Measurements from ENCODE around the gene CBY1.

The CBY1 gene

GRCh38 chr22:38713921-38714320 lies 57.5 kb downstream of the CBY1 start:
- peaks cover 56% of the 10 kb centered on the region for H3K36me3 ChIP-seq (ENCODE audit: insufficient read depth, low read length)

GRCh38 chr22:38715176-38715764 lies 58.8 kb downstream of the CBY1 start:
- H3K36me3 ChIP-seq (ENCODE audit: insufficient read depth, low read length), result peaks cover 51% of the 10 kb centered on the region

More at GRCh38 chr22:38713921-38714320, 57.5 kb downstream of the CBY1 start:
- no peak overlapping the region for H3K9ac ChIP-seq (ENCODE audit: low read depth, low read length)
- H3K27me3 ChIP-seq (ENCODE audit: insufficient read depth, low read length), result no peaks in the 10 kb centered on the region
- H3K4me3 ChIP-seq (ENCODE audit: low read length), result no peak overlapping the region
- no peak overlapping the region for H3K27ac ChIP-seq (ENCODE audit: low read depth, low read length)
- 85% methylated on average over 8 of the region's 8 CpGs for WGBS
- H3K9me3 ChIP-seq (ENCODE audit: insufficient read depth, low read depth, low read length), result no peaks in the 10 kb centered on the region
- H3K4me1 ChIP-seq (ENCODE audit: insufficient read depth, low read length), result peaks cover 27% of the 10 kb centered on the region

DNA sequence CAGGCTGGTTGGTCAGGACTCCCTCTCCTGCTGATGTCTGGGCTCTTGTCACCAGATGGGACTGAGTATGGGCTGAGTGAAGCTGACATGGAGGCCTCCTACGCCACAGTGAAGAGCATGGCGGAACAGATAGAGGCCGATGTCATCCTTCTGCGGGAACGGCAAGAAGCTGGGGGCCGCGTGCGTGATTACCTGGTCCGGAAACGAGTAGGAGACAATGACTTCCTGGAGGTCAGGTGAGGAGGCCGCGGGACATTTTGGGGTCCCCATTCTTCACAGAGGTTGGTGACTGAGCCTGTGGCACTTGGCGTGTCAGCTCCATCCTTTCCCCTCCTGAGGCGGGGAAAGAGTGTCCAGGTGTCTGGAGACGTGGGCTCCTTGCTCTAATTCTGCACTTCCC lies 59.4 kb downstream of the CBY1 start:
- H3K9me3 ChIP-seq (ENCODE audit: insufficient read depth, low read depth, low read length), result no peaks in the 10 kb centered on the region
- no peaks in the 10 kb centered on the region for H3K27me3 ChIP-seq (ENCODE audit: insufficient read depth, low read length)
- no peak overlapping the region for H3K9ac ChIP-seq (ENCODE audit: low read depth, low read length)
- peaks cover 22% of the 10 kb centered on the region for H3K4me1 ChIP-seq (ENCODE audit: insufficient read depth, low read length)
- peaks cover 51% of the 10 kb centered on the region for H3K36me3 ChIP-seq (ENCODE audit: insufficient read depth, low read length)
- WGBS, result 93% methylated on average over 15 of the region's 15 CpGs
- H3K27ac ChIP-seq (ENCODE audit: low read depth, low read length), result no peak overlapping the region
- no peak overlapping the region for H3K4me3 ChIP-seq (ENCODE audit: low read length)

More at GRCh38 chr22:38715176-38715764, 58.8 kb downstream of the CBY1 start:
- Histone ChIP-seq H3K4me1 (ENCODE audit: insufficient read depth, low read length) (peaks cover 22% of the 10 kb centered on the region), H3K9me3 (ENCODE audit: insufficient read depth, low read depth, low read length) (no peaks in the 10 kb centered on the region), H3K9ac (ENCODE audit: low read depth, low read length) (no peak overlapping the region), H3K27ac (ENCODE audit: low read depth, low read length) (no peak overlapping the region), H3K4me3 (ENCODE audit: low read length) (no peak overlapping the region), H3K27me3 (ENCODE audit: insufficient read depth, low read length) (no peaks in the 10 kb centered on the region)
- WGBS, result 93% methylated on average over 9 of the region's 9 CpGs

DNA sequence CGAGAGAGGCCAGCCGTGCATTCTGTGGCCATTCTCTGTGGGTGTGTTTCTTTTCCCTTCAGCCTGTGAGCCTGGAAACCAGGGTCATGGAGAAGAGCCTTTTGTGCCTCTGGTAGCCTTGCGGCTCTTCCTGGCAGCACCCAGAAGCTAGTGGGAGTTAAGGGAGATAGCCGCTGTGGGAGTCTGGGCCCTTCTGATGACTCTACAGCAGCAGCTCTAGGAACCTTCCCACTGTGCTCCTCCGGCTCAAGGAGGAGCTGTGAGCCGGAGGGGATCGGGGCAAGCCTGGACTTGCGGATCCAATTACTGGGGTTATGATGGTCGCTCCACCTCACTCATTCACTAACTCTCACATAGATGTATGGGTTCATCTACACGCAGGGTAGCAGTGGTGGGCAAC lies 59.8 kb downstream of the CBY1 start:
- H3K36me3 ChIP-seq (ENCODE audit: insufficient read depth, low read length), result peaks cover 52% of the 10 kb centered on the region
- no peak overlapping the region for H3K9ac ChIP-seq (ENCODE audit: low read depth, low read length)
- peaks cover 22% of the 10 kb centered on the region for H3K4me1 ChIP-seq (ENCODE audit: insufficient read depth, low read length)
- H3K9me3 ChIP-seq (ENCODE audit: insufficient read depth, low read depth, low read length), result no peaks in the 10 kb centered on the region
- no peak overlapping the region for H3K27ac ChIP-seq (ENCODE audit: low read depth, low read length)
- WGBS, result 95% methylated on average over 10 of the region's 10 CpGs
- H3K4me3 ChIP-seq (ENCODE audit: low read length), result no peak overlapping the region
- H3K27me3 ChIP-seq (ENCODE audit: insufficient read depth, low read length), result no peaks in the 10 kb centered on the region

GRCh38 chr22:38716826-38717225 lies 60.4 kb downstream of the CBY1 start:
- Histone ChIP-seq H3K4me1 (ENCODE audit: insufficient read depth, low read length) (peaks cover 22% of the 10 kb centered on the region), H3K27ac (ENCODE audit: low read depth, low read length) (no peak overlapping the region), H3K4me3 (ENCODE audit: low read length) (no peak overlapping the region), H3K36me3 (ENCODE audit: insufficient read depth, low read length) (peaks cover 57% of the 10 kb centered on the region), H3K9me3 (ENCODE audit: insufficient read depth, low read depth, low read length) (no peaks in the 10 kb centered on the region), H3K9ac (ENCODE audit: low read depth, low read length) (no peak overlapping the region), H3K27me3 (ENCODE audit: insufficient read depth, low read length) (no peaks in the 10 kb centered on the region)
- WGBS, result 91% methylated on average over 9 of the region's 9 CpGs

GRCh38 chr22:38717244-38717643 lies 60.8 kb downstream of the CBY1 start:
- Histone ChIP-seq H3K4me1 (ENCODE audit: insufficient read depth, low read length) (peaks cover 19% of the 10 kb centered on the region), H3K27me3 (ENCODE audit: insufficient read depth, low read length) (no peaks in the 10 kb centered on the region), H3K9ac (ENCODE audit: low read depth, low read length) (no peak overlapping the region), H3K4me3 (ENCODE audit: low read length) (no peak overlapping the region), H3K27ac (ENCODE audit: low read depth, low read length) (no peak overlapping the region), H3K9me3 (ENCODE audit: insufficient read depth, low read depth, low read length) (no peaks in the 10 kb centered on the region), H3K36me3 (ENCODE audit: insufficient read depth, low read length) (peaks cover 61% of the 10 kb centered on the region)
- WGBS, result 92% methylated on average over 6 of the region's 6 CpGs

- Histone ChIP-seq H3K9ac (ENCODE audit: low read depth, low read length) (no peak overlapping the region), H3K9me3 (ENCODE audit: insufficient read depth, low read depth, low read length) (no peaks in the 10 kb centered on the region), H3K4me3 (ENCODE audit: low read length) (no peak overlapping the region), H3K27me3 (ENCODE audit: insufficient read depth, low read length) (no peaks in the 10 kb centered on the region), H3K36me3 (ENCODE audit: insufficient read depth, low read length) (peaks cover 73% of the 10 kb centered on the region), H3K4me1 (ENCODE audit: insufficient read depth, low read length) (peaks cover 7% of the 10 kb centered on the region; the same call in 1 of the 2 replicates), H3K27ac (ENCODE audit: low read depth, low read length) (no peak overlapping the region)
- WGBS, result 68% methylated on average over 6 of the region's 6 CpGs
Measured at GRCh38 chr22:38718414-38718813, 62.0 kb downstream of the CBY1 start.

GRCh38 chr22:38719196-38719595 lies 62.8 kb downstream of the CBY1 start:
- Histone ChIP-seq H3K27ac (ENCODE audit: low read depth, low read length) (no peak overlapping the region), H3K9me3 (ENCODE audit: insufficient read depth, low read depth, low read length) (no peaks in the 10 kb centered on the region), H3K4me3 (ENCODE audit: low read length) (no peak overlapping the region), H3K36me3 (ENCODE audit: insufficient read depth, low read length) (peaks cover 81% of the 10 kb centered on the region), H3K9ac (ENCODE audit: low read depth, low read length) (no peak overlapping the region), H3K27me3 (ENCODE audit: insufficient read depth, low read length) (no peaks in the 10 kb centered on the region), H3K4me1 (ENCODE audit: insufficient read depth, low read length) (peaks cover 3% of the 10 kb centered on the region; the same call in 1 of the 2 replicates)
- 96% methylated on average over 6 of the region's 6 CpGs for WGBS

DNA sequence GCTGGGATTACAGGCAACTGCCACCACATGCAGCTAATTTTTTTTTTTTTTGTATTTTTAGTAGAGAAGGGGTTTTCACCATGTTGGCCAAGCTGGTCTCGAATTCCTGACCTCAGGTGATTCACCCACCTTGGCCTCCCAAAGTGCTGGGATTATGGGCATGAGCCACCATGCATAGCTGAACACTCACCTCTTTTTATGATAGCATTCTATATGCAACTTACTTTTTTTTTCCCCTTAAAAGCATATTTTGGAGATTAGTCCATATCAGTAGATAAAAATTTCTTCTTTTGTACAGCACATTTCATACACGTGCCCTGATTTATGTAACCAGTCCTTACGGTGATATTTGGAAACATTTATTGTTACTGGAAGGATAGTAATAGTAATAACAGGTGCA lies 63.9 kb downstream of the CBY1 start:
- peaks cover 3% of the 10 kb centered on the region; the same call in 1 of the 2 replicates for H3K4me1 ChIP-seq (ENCODE audit: insufficient read depth, low read length)
- 97% methylated on average over 3 of the region's 3 CpGs for WGBS

GRCh38 chr22:38721551-38721950 lies 65.1 kb downstream of the CBY1 start:
- WGBS, result 91% methylated on average over 7 of the region's 7 CpGs
- Histone ChIP-seq H3K9ac (ENCODE audit: low read depth, low read length) (no peak overlapping the region), H3K27ac (ENCODE audit: low read depth, low read length) (no peak overlapping the region), H3K36me3 (ENCODE audit: insufficient read depth, low read length) (peaks cover 88% of the 10 kb centered on the region), H3K9me3 (ENCODE audit: insufficient read depth, low read depth, low read length) (no peaks in the 10 kb centered on the region), H3K27me3 (ENCODE audit: insufficient read depth, low read length) (no peaks in the 10 kb centered on the region), H3K4me1 (ENCODE audit: insufficient read depth, low read length) (peaks cover 3% of the 10 kb centered on the region; the same call in 1 of the 2 replicates), H3K4me3 (ENCODE audit: low read length) (no peak overlapping the region)

More for the DNA sequence above, 63.9 kb downstream of the CBY1 start:
- Histone ChIP-seq H3K36me3 (ENCODE audit: insufficient read depth, low read length) (peaks cover 88% of the 10 kb centered on the region), H3K27ac (ENCODE audit: low read depth, low read length) (no peak overlapping the region), H3K9me3 (ENCODE audit: insufficient read depth, low read depth, low read length) (no peaks in the 10 kb centered on the region), H3K4me3 (ENCODE audit: low read length) (no peak overlapping the region), H3K27me3 (ENCODE audit: insufficient read depth, low read length) (no peaks in the 10 kb centered on the region), H3K9ac (ENCODE audit: low read depth, low read length) (no peak overlapping the region)

Data from HUES64 (cell line).